GM21447 (cell line): Measurements from ENCODE around the gene DHPS.
A peak's percentile ranks its signal among the peaks of the same experiment; 100 is the strongest.

ENCODE experiments used
- ATAC-seq: cut with Tn5 transposase; IDR thresholded peaks from one replicate; pipeline ENCODE4 v1.9.1; 2021; ENCODE audit not compliant: unreplicated experiment

Gene DHPS

GRCh38 chr19:12675399-12675798 is 6.3 kb downstream of the DHPS start:
- no peak for ATAC-seq

GRCh38 chr19:12672744-12673143 is 8.9 kb downstream of the DHPS start:
- ATAC-seq: no peak

GRCh38 chr19:12670159-12670928 is 11.3 kb downstream of the DHPS start:
- ATAC-seq: no peak

- no peak for ATAC-seq
Observed at GRCh38 chr19:12669270-12670158, 12.2 kb downstream of the DHPS start.

GRCh38 chr19:12668932-12669269 is 12.8 kb downstream of the DHPS start:
- ATAC-seq: no peak

- no peak for ATAC-seq
Observed at GRCh38 chr19:12668346-12668745, 13.3 kb downstream of the DHPS start.

GRCh38 chr19:12667731-12668302 is 13.9 kb downstream of the DHPS start:
- no peak for ATAC-seq

GRCh38 chr19:12666265-12667048 is 15.2 kb downstream of the DHPS start, which contains the start of the genes MAN2B1 and WDR83:
Gene MAN2B1 (minus strand): TSS chr19:12666742. CDS start chr19:12666701, 41 bp downstream.
Gene WDR83 (plus strand): TSS chr19:12666807. CDS start chr19:12669791, 2,984 bp downstream.
- peak; percentile 40 for ATAC-seq

- no peak for ATAC-seq
Observed at GRCh38 chr19:12665671-12666264, 15.9 kb downstream of the DHPS start.

- no peak for ATAC-seq
Observed at GRCh38 chr19:12665281-12665573, 16.5 kb downstream of the DHPS start.

- ATAC-seq: no peak
Observed at GRCh38 chr19:12664406-12665280, 17.0 kb downstream of the DHPS start.

- no peak for ATAC-seq
Observed at GRCh38 chr19:12660980-12661379, 20.7 kb downstream of the DHPS start.

- no peak for ATAC-seq
Observed at GRCh38 chr19:12657966-12658365, 23.7 kb downstream of the DHPS start.

- no peak for ATAC-seq
Observed at GRCh38 chr19:12656899-12657571, 24.6 kb downstream of the DHPS start.

GRCh38 chr19:12655546-12655945 is 26.1 kb downstream of the DHPS start:
- ATAC-seq: no peak

- ATAC-seq: no peak
Observed at GRCh38 chr19:12652219-12652618, 29.5 kb downstream of the DHPS start.

GRCh38 chr19:12649941-12650340 is 31.7 kb downstream of the DHPS start:
- no peak for ATAC-seq

- ATAC-seq: no peak
Observed at GRCh38 chr19:12648088-12648487, 33.6 kb downstream of the DHPS start.

- ATAC-seq: no peak
Observed at GRCh38 chr19:12647490-12648071, 34.1 kb downstream of the DHPS start.
